WTC11 (cell line): ENCODE measurements around the gene CARS2. TPM values are rescaled to one million over a fixed set of nuclear protein-coding genes. Genes with fewer than 3 reads are reported as not detected.

ENCODE experiments used
- ATAC-seq: fragments of 200-7000 bp; cut with Tn5 transposase; 2 replicates; pipeline ENCODE4 v1.10.0; 2021; ENCODE audit warnings: mild to moderate bottlenecking, moderate library complexity
- CTCF ChIA-PET: fragments of 300-600 bp; sonication (Branson Sonifier 250); formaldehyde crosslinking; loops from one replicate; lab custom pipeline; 2021; ENCODE audit warnings: antibody characterized with exemption; lab: Charles Lee
- POLR2A ChIA-PET: fragments of 350-600 bp; sonication (Branson Sonifier 250); formaldehyde crosslinking; loops from one replicate; lab custom pipeline; 2021; ENCODE audit warnings: antibody characterized with exemption; lab: Charles Lee
- DNase-seq: peaks from one replicate; pipeline ENCODE4 v3.0.0; 2021; ENCODE audit warnings: low spot score
- H3K27ac Mint-ChIP-seq: 2 replicates; pipeline ENCODE4 v1.8.0; 2021; ENCODE audit warnings: mixed read lengths
- H3K27me3 Mint-ChIP-seq: 2 replicates; pipeline ENCODE4 v1.8.0; 2021; ENCODE audit warnings: low read depth, mild to moderate bottlenecking, moderate library complexity, mixed read lengths
- H3K36me3 Mint-ChIP-seq: 2 replicates; pipeline ENCODE4 v1.8.0; 2021; ENCODE audit warnings: mixed read lengths
- H3K4me1 Mint-ChIP-seq: 2 replicates; pipeline ENCODE4 v1.8.0; 2022; ENCODE audit warnings: mixed read lengths
- H3K4me3 Mint-ChIP-seq: 2 replicates; pipeline ENCODE4 v1.8.0; 2021; ENCODE audit warnings: mild to moderate bottlenecking, moderate library complexity, mixed read lengths
- H3K9me3 Mint-ChIP-seq: 2 replicates; pipeline ENCODE4 v1.8.0; 2021; ENCODE audit warnings: mixed read lengths
- AFF4 ChIP-seq: sonication (generic); formaldehyde crosslinking; IDR thresholded peaks from 2 replicates; pipeline ENCODE4 v1.8.1; 2023; ENCODE audit warnings: mild to moderate bottlenecking, missing genetic modification reagents, borderline replicate concordance
- ATF2 ChIP-seq: sonication (generic); formaldehyde crosslinking; IDR thresholded peaks from 2 replicates; pipeline ENCODE4 v1.8.1; 2022; ENCODE audit warnings: low read depth, missing genetic modification reagents, borderline replicate concordance
- CDX4 ChIP-seq: fragments of 250-450 bp; sonication (Bioruptor Pico); IDR thresholded peaks from 2 replicates; pipeline ENCODE4 v1.9.0; 2021; ENCODE audit warnings: moderate library complexity, mild to moderate bottlenecking, inconsistent platforms, borderline replicate concordance
- E2F5 ChIP-seq: sonication (generic); formaldehyde crosslinking; IDR thresholded peaks from 2 replicates; pipeline ENCODE4 v1.8.1; 2022; ENCODE audit warnings: mild to moderate bottlenecking, moderate library complexity, missing genetic modification reagents
- JUN ChIP-seq: sonication (generic); formaldehyde crosslinking; IDR thresholded peaks from 2 replicates; pipeline ENCODE4 v1.8.0; 2023; ENCODE audit warnings: mild to moderate bottlenecking, missing genetic modification reagents
- SMAD3 ChIP-seq: sonication (generic); formaldehyde crosslinking; IDR thresholded peaks from 2 replicates; pipeline ENCODE4 v1.8.0; 2022; ENCODE audit warnings: missing genetic modification reagents, mild to moderate bottlenecking, borderline replicate concordance
- TCF7 ChIP-seq: sonication (generic); formaldehyde crosslinking; IDR thresholded peaks from 2 replicates; pipeline ENCODE4 v1.8.0; 2022; ENCODE audit warnings: mild to moderate bottlenecking, low read depth, missing genetic modification reagents, moderate library complexity
- ZNF138 ChIP-seq: sonication (generic); formaldehyde crosslinking; conservative IDR thresholded peaks from 2 replicates; pipeline ENCODE4 v1.8.1; 2022; ENCODE audit warnings: mild to moderate bottlenecking, moderate library complexity, missing genetic modification reagents
- total RNA-seq: library from RNA; stranded (reverse); gene quantifications from 3 replicates; pipeline ENCODE4 v1.2.3, GENCODE V29; 2021
- TF ChIP-seq, protein P1 (sequence below): sonication (generic); formaldehyde crosslinking; IDR thresholded peaks from 2 replicates; pipeline ENCODE4 v1.8.1; 2022; ENCODE audit warnings: missing genetic modification reagents, borderline replicate concordance
- TF ChIP-seq, protein P2 (sequence below): sonication (generic); formaldehyde crosslinking; IDR thresholded peaks from 2 replicates; pipeline ENCODE4 v1.8.0; 2023; ENCODE audit warnings: missing genetic modification reagents, mild to moderate bottlenecking, borderline replicate concordance
- TF ChIP-seq, protein P3 (sequence below): fragments of 250-450 bp; sonication (Bioruptor Pico); conservative IDR thresholded peaks from 2 replicates; pipeline ENCODE4 v1.9.0; 2021; ENCODE audit warnings: mild to moderate bottlenecking
- TF ChIP-seq, protein P4 (sequence below): sonication (generic); formaldehyde crosslinking; IDR thresholded peaks from 2 replicates; pipeline ENCODE4 v1.8.0; 2023; ENCODE audit warnings: missing genetic modification reagents
- TF ChIP-seq, protein P5 (sequence below): fragments of 250-450 bp; sonication (Bioruptor Pico); IDR thresholded peaks from 2 replicates; pipeline ENCODE4 v1.8.0; 2021; ENCODE audit warnings: mild to moderate bottlenecking

Gene CARS2
- total RNA-seq, 1 experiment from 2014 or later, result 39.9 TPM

GRCh38 chr13:110618780-110619179 lies 87.1 kb downstream of the CARS2 start:
- ATAC-seq, result no peak
- no peak for DNase-seq
- no peak for TF ChIP-seq JUN
- TF ChIP-seq, protein P1, sequence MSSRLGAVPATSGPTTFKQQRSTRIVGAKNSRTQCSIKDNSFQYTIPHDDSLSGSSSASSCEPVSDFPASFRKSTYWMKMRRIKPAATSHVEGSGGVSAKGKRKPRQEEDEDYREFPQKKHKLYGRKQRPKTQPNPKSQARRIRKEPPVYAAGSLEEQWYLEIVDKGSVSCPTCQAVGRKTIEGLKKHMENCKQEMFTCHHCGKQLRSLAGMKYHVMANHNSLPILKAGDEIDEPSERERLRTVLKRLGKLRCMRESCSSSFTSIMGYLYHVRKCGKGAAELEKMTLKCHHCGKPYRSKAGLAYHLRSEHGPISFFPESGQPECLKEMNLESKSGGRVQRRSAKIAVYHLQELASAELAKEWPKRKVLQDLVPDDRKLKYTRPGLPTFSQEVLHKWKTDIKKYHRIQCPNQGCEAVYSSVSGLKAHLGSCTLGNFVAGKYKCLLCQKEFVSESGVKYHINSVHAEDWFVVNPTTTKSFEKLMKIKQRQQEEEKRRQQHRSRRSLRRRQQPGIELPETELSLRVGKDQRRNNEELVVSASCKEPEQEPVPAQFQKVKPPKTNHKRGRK (CRISPR knock-in tag), result no peak
- no peak for TF ChIP-seq AFF4 (CRISPR knock-in tag)
- TF ChIP-seq ATF2 (CRISPR knock-in tag), result no peak
- TF ChIP-seq, protein P2, sequence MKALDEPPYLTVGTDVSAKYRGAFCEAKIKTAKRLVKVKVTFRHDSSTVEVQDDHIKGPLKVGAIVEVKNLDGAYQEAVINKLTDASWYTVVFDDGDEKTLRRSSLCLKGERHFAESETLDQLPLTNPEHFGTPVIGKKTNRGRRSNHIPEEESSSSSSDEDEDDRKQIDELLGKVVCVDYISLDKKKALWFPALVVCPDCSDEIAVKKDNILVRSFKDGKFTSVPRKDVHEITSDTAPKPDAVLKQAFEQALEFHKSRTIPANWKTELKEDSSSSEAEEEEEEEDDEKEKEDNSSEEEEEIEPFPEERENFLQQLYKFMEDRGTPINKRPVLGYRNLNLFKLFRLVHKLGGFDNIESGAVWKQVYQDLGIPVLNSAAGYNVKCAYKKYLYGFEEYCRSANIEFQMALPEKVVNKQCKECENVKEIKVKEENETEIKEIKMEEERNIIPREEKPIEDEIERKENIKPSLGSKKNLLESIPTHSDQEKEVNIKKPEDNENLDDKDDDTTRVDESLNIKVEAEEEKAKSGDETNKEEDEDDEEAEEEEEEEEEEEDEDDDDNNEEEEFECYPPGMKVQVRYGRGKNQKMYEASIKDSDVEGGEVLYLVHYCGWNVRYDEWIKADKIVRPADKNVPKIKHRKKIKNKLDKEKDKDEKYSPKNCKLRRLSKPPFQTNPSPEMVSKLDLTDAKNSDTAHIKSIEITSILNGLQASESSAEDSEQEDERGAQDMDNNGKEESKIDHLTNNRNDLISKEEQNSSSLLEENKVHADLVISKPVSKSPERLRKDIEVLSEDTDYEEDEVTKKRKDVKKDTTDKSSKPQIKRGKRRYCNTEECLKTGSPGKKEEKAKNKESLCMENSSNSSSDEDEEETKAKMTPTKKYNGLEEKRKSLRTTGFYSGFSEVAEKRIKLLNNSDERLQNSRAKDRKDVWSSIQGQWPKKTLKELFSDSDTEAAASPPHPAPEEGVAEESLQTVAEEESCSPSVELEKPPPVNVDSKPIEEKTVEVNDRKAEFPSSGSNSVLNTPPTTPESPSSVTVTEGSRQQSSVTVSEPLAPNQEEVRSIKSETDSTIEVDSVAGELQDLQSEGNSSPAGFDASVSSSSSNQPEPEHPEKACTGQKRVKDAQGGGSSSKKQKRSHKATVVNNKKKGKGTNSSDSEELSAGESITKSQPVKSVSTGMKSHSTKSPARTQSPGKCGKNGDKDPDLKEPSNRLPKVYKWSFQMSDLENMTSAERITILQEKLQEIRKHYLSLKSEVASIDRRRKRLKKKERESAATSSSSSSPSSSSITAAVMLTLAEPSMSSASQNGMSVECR, result no peak
- TF ChIP-seq, protein P3, sequence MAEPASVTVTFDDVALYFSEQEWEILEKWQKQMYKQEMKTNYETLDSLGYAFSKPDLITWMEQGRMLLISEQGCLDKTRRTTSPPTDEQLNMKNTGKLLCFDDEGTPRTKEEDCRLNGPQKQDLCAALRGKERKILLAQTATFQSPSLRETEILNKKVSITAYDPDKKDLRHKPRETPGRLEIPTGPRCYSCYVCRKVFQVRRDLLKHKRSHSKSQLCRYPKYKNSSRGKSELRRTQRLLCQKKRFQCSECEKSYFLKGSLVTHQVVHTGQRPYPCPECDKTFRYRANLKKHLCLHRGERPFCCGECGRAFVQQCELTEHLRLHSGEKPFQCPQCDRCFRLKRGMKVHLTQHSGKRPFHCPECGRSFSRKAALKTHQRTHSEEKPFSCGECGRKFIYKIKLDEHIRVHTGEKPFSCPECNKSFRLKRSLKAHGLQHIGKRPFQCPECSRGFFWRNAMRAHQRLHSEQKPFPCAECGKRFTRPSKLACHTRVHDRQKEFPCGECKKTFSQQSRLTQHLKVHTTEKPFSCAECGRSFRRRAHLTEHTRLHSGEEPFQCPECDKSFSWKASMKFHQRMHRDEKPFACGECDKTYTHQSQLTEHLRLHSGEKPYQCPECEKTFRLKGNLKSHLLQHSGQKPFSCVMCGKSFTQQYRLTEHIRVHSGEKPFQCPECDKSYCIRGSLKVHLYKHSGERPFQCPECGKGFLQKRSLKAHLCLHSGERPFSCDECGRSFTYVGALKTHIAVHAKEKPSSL (CRISPR knock-in tag), result no peak
- TF ChIP-seq, protein P4, sequence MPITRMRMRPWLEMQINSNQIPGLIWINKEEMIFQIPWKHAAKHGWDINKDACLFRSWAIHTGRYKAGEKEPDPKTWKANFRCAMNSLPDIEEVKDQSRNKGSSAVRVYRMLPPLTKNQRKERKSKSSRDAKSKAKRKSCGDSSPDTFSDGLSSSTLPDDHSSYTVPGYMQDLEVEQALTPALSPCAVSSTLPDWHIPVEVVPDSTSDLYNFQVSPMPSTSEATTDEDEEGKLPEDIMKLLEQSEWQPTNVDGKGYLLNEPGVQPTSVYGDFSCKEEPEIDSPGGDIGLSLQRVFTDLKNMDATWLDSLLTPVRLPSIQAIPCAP, result no peak
- TF ChIP-seq E2F5, result no peak
- no peak for TF ChIP-seq TCF7 (CRISPR knock-in tag)
- TF ChIP-seq, protein P5, sequence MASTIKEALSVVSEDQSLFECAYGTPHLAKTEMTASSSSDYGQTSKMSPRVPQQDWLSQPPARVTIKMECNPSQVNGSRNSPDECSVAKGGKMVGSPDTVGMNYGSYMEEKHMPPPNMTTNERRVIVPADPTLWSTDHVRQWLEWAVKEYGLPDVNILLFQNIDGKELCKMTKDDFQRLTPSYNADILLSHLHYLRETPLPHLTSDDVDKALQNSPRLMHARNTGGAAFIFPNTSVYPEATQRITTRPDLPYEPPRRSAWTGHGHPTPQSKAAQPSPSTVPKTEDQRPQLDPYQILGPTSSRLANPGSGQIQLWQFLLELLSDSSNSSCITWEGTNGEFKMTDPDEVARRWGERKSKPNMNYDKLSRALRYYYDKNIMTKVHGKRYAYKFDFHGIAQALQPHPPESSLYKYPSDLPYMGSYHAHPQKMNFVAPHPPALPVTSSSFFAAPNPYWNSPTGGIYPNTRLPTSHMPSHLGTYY (CRISPR knock-in tag), result no peak
- TF ChIP-seq ZNF138 (CRISPR knock-in tag), result no peak
- no peak for TF ChIP-seq SMAD3 (CRISPR knock-in tag)
- TF ChIP-seq CDX4, result no peak
- TF ChIP-seq, all 79 proteins: peak for 0
- ChIA-PET CTCF (interaction anchor here (1.1 kb wide), 1 partner anchor 97 kb away, joined by 3 read pairs; no protein-coding TSS in a partner anchor), POLR2A (no interaction called here)
- H3K4me3 Mint-ChIP-seq, result no peak overlapping the region
- H3K4me1 Mint-ChIP-seq, result peaks cover 26% of the 10 kb centered on the region
- H3K9me3 Mint-ChIP-seq, result no peaks in the 10 kb centered on the region
- no peak overlapping the region for H3K27ac Mint-ChIP-seq
- H3K36me3 Mint-ChIP-seq, result peaks cover 3% of the 10 kb centered on the region; the same call in 1 of the 2 replicates
- peaks cover 9% of the 10 kb centered on the region; the same call in 1 of the 2 replicates for H3K27me3 Mint-ChIP-seq
